ENCODE measurements around the gene CELA1.

CELA1 gene

GRCh38 chr12:51346581-51346980 is at the start of gene CELA1:
TSS of gene CELA1 (minus strand) at chr12:51346679. CDS start at chr12:51346638, 41 bp downstream.
- DNase-seq = no peak

- peak; percentile 72 for DNase-seq
Measured at GRCh38 chr12:51395283-51396230, 49.1 kb upstream of the CELA1 start.

GRCh38 chr12:51393676-51394545 is 47.4 kb upstream of the CELA1 start:
- peak; percentile 73 for DNase-seq

GRCh38 chr12:51392556-51393237 is 46.2 kb upstream of the CELA1 start:
- DNase-seq = peak; percentile 67

GRCh38 chr12:51391283-51392123 is 45.0 kb upstream of the CELA1 start, which contains the start of gene GALNT6:
TSS of gene GALNT6 (minus strand) at chr12:51391406. CDS start at chr12:51379781, 11,625 bp downstream.
- DNase-seq = peak; percentile 87

GRCh38 chr12:51390891-51391282 is 44.4 kb upstream of the CELA1 start:
- peak; percentile 79 for DNase-seq

GRCh38 chr12:51390457-51390856 is 44.0 kb upstream of the CELA1 start:
- no peak for DNase-seq

GRCh38 chr12:51389302-51389999 is 43.0 kb upstream of the CELA1 start:
- peak; percentile 57 for DNase-seq

- peak; percentile 50 for DNase-seq
Measured at GRCh38 chr12:51388846-51389245, 42.4 kb upstream of the CELA1 start.

GRCh38 chr12:51388069-51388799 is 41.8 kb upstream of the CELA1 start:
- DNase-seq = no peak

- no peak for DNase-seq
Measured at GRCh38 chr12:51386351-51386750, 39.9 kb upstream of the CELA1 start.

- no peak for DNase-seq
Measured at GRCh38 chr12:51383269-51383905, 36.9 kb upstream of the CELA1 start.

GRCh38 chr12:51382173-51382572 is 35.7 kb upstream of the CELA1 start:
- no peak for DNase-seq

GRCh38 chr12:51381226-51382079 is 35.0 kb upstream of the CELA1 start:
- no peak for DNase-seq

GRCh38 chr12:51379571-51379970 is 33.1 kb upstream of the CELA1 start:
- no peak for DNase-seq

- no peak for DNase-seq
Measured at GRCh38 chr12:51378749-51379148, 32.3 kb upstream of the CELA1 start.

- no peak for DNase-seq
Measured at GRCh38 chr12:51377099-51377984, 30.9 kb upstream of the CELA1 start.

- no peak for DNase-seq
Measured at GRCh38 chr12:51374856-51375255, 28.4 kb upstream of the CELA1 start.
